CD4-positive, alpha-beta T cell treated with Interleukin-4 for 1 hour (primary cell): ENCODE measurements around the gene NAB2.

Source experiments
- DNase-seq, 2 donors: peaks; one replicate each; pipeline ENCODE4 v3.0.0-alpha.2; 2020 to 2022

Gene NAB2

DNA sequence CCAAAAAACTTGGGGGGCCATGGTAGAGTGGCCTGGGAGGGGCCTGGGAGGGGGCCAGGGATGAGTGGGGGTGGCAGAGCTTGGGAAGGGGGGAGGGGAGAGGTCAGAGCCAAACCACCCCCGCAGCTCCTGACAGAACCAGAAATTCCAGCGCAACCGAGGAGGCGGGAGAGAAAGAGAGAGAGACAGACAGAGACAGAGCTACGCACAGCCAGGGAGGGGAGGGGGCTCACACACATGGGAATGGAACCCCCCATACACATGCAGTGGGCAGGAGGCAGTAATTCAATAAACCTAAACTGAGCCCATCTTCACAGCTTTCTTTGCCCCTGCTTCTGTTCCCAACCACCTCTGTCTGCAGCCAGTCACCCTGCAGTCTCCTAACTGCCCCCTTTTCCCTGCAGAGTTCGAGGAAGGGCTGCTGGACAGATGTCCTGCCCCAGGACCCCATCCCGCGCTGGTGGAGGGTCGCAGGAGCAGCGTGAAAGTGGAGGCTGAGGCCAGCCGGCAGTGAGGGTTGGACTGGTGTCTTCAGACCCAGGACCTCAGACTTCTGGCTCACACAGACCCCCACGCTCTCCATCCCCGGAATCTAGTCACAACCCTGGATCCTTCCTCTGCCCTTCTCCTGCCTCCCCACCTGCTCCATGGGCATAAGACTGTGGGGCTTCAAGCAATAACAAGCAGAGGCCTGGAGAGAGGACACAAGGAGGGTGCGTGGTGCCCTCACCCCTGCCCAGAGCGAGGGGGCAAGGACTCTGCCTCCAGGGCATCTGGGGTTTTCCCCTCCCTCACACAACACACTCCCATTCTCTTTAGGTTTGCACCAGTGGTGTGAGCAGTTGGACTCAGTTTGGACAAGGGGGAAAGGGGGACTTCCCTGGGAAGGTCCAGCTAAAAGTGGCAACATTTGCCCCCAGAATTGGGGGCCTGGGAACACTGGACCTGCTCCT lies 5.6 kb downstream of the NAB2 start:
- no peak for DNase-seq

DNA sequence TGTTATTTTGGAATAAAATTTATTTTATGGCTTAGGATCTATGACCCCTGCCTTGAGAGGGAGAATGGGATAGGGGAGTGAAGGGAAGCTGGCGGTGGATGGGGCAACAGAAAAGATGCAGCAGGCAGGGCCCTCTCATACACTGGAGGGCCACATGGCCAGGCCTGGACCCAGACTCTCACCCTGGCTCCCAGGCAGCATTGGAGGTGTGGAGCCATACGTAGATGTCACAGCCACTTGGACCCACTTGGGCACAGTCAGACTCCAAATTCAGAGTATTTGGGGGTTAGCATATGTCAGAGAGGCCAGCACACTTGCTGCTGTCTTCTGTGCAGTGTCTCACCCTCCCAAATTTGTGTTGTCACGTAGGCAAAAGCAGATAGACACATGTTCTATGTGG lies 6.5 kb downstream of the NAB2 start:
- no peak for DNase-seq

DNA sequence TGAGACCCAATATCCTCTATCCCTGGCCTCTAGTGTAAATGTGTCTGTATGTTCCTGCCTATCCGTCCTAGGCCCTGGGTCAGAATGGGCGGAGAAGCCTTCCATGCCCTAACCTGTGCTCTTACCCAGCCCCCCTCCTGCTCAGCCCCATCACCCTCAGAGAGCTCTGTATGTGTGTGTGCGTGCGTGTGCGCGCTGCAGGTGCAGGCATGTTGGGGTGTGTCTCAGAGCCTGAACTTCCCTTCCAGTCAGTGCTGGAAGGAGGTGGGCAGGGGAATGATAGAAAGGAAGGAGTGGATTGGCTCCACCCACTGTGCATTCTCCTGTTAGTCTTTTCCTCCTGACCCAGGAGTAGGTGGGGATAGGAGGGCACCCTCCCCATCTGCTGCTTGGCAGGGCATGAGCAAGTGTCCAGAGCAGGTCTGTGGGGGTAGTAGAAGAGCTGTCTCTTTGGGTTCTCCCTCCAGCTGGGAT lies 7.2 kb downstream of the NAB2 start:
- no peak for DNase-seq

DNA sequence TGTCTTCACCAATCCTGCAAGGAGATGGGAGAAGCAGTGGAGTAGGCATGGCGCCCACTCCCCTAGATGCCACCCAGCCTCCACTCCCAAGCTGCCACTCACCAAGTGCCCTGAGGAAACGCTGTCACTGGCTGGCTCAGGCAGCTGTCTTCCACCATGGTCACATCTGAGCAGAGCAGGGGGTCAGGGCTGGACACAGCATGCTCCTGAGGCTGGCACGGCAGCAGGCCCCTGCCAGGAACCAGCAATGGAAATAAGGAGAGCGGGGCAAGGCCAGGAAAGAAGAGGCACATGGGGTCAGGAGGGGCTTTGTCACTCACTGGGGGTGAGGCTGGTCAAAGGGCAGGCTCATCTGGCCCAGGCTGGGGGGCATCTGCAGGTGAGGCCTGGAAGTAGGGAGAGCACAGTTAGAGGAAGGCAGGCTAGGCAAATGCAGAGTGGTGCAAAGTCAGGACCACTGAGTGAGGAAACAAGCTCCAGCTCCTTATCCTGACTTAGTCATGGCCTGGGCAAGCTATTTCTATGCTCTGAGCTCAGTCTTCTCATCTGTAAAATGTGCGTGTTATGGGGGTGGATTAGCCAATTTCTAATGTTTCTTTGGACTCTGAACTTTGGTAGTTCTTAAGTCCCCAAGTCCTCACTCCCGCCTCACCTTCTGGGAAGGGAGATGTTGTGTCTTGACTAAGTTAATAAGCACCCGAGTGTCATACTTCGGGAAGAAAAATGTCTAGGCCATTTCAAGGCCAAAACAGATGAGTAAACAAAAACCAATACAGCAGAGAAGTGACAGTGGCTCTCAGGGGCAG lies 8.0 kb downstream of the NAB2 start:
- DNase-seq, result no peak

DNA sequence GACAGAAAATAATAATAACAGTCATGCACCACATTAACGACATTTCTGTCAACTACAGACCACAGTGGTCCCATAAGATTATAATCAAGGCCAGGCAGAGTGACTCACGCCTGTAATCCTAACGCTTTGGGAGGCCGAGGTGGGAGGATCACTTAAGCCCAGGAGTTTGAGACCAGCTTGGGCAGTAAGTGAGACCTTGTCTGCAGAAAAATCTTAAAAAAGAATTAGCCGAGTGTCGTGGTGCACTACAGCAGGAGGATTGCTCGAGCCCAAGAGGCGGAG lies 8.6 kb downstream of the NAB2 start:
- no peak for DNase-seq

DNA sequence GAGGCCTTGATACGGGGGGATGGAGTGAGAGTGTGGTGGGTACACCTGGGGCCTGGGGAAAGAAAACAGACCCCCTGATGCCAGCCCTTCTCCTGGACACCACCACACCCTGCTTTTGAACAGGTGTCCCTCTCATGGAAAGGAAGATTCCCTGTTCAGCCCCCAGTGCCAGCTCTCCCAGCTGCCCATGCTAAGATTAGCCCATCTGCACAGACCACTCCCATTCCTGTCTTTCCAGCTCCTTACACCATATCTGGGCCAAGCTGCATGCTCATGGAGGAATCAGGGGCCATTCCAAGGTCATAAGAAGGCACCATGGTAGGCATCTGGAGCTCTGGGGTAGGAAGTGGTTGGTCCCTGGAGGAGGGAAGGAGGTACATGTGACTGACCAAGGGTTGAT lies 9.6 kb downstream of the NAB2 start:
- DNase-seq, result no peak

DNA sequence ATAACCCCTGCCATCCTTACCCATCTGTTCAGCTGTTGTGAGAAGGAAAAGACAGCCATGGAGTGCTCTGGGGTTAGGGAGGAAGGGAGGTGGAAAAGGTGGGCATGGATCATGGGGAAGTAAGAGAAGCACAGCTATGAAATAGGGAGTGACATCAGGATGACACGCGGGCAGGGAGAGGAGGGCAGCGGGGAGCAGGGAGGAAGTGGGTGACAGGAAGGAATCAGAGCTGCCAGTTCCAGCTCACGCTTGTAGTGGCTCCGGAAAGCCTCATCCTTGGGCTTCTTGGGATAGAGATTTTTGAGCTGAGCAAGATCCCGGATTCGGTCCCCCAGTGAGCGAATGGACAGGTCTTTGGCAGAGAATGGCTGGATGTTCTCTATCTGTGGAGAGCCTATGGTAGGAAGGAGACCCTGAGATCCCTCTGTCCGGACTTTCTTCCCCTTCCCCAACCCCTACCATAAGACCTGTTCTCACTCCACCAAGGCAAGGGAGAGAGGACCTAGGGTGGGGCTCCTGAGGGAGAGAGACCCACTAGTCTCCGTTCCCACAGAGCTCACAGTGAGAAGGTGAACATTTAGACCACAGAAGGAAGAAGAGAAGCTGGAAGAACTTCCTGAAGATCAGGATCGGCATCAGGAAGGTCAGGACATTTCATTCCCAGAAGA lies 10.3 kb downstream of the NAB2 start:
- DNase-seq, result no peak

DNA sequence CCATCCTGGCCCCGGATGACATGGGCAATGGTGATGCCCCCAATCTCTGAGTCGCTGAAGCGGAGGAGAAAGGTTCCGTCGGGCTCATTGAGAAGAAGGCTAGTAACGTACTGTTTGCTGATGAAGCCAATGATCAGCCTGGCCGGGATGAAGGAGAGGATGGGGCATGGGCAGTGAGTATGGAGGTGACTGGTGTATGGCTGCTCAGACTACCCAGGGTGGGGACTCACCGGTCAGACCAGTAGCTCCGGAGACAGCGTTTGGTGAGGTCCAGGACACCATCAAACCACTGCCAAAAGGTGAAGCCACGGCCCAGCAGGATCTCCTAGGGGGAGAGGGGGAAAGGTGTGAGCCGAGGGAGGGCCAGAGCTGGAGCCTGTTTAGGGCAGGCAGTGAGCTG lies 10.9 kb downstream of the NAB2 start:
- DNase-seq, result no peak

DNA sequence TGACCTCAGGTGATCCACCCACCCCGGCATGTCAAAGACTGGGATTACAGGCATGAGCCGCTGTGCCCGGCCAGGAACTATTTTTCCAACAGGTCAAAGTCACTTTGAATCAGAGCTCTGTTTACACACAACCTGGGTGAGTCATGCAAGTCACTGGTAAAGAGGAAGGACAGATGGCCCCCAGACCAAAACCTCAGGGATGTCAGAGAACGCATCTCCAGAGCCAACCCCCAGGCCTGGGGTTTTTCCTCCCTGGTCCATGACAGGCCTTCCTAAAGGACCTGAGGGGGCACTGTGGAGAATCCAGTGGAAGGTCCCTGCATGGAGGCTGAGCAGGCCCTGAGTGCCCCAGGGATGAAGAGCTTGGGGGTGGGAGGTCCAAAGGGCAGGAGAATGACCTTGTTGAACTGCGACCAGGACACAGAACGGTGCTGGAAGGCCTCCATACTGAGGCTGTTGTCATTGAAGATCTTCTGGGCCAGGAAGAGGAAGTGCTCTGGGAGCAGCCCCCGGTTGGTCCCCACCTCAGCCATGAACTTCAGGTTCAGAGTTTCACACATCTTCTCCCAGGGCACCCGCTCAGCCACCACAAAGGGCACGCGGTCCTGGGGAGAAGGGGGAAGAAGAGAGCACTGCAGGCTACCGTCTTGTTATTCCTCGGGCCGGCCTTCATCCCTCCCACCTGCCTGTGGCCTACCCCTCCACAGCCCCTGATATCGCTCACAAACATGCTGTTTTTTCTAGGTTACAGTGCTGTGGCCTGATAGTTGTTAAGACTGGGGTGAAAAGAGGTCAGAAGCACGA lies 13.2 kb downstream of the NAB2 start:
- no peak for DNase-seq

DNA sequence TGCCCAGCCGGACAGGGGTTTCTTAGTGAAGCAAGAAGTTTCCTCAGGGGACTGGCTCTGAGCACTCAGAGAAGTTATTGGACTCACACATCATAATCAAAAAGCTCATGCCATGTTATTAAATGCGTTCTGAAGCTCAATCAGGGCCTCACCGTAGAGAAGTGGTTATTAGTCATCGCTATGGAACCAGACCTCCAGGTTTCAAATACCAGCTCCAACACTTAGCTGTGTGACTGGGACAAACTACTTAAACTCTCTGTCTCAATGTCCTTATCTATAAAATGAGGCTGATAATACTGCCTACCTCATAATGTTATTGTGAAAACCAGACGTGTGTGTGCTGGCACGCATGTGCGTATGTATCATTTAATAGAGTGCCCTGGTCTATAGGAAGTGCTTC lies 14.9 kb downstream of the NAB2 start:
- DNase-seq, result no peak

DNA sequence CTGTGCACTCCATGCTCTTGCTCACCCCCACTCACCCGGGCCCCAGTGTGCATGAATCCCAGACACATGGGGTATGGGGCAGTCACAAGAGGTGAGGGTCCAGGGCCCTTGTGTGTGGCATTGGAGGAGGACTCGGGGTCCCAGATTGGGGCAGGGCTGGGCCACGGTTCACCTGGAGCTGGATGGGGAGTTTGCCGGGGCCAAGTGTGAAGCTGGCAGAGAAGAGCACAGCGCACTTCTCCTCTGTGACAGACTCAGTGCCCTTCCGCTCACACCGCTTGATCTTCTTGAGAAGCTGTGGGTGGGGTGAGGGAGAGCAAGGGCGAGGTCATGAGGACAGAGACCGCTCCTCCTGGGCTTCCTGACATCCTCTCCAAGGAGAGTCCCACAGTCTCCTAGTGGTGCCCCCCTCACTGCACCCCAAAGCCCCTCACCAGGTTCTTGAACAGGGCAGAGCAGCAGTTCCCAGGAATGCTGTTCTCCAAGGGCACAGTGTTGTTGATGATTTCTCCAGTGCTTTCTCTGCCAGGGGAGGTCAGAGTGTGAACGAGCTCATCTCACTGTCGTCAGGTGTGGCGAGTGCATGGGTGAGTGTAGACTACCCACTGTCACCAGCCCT lies 15.5 kb downstream of the NAB2 start:
- no peak for DNase-seq

DNA sequence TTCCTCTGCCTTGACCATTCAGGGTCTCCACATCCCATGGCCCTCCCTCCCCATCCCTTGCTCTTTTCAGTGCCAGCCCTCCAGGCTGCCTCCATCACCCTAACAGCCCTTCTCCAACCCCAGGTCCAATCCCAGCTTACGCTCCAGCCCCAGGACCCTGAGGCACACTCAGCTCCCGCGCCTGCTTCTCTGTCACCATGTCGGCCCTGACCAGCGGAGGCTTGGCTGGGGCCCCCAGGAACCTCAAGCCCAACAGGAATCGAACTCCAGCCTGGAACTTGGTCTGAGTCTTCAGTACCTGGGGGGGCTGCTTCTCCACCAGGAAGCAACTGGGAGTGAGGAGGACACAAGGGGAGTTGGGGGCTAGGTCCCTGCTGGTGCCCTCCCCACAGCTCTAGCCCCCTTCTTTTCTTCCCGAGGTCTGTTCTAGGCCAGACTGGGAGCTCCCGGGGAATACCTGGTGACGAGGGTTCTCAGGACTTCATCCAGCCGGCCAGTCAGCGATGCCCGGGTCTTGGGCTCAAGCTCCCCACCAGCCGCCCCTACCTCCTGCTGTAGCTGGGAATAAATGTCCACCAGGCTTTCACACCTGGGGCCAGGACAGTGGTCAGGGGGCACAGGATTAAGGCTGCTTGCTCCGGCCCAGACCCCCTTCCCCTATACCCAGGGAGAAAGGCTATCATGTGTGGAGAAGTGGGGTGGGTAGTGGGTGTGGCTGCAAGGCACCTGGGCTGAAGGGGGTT lies 16.3 kb downstream of the NAB2 start:
- DNase-seq, result no peak

DNA sequence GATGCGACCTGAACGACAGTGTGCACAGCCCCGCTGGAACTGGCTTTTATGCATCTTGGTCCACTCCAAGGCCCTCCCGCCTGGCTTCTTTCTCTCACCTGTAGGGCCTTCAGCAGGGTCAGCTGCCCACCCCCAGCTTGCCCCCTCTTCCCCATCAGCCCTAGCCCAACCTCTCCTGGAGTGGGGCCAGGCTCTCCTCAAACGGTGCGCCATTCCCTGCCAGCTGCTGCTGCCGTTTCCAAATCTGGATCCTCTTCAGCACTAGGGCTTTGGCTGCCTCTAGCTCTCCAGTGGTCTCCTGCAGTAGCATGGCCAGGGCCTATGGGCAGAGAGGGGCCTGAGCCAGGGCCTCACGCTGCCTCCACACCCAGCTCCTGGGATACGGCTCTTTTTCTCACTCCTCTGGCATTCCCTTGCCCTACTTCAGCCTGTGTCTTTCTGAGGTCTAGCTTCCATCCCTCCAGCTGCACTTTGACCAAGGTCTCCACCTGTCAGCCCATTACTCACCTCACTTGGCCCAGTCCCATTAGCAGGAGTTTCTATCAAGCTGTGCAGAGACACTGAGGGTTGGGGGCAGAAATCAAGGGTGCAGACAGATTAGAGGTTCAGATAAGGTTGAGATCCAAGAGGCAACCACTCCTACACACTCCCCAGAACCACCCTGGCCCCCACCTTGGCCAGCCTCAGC lies 17.3 kb downstream of the NAB2 start:
- DNase-seq, result no peak

DNA sequence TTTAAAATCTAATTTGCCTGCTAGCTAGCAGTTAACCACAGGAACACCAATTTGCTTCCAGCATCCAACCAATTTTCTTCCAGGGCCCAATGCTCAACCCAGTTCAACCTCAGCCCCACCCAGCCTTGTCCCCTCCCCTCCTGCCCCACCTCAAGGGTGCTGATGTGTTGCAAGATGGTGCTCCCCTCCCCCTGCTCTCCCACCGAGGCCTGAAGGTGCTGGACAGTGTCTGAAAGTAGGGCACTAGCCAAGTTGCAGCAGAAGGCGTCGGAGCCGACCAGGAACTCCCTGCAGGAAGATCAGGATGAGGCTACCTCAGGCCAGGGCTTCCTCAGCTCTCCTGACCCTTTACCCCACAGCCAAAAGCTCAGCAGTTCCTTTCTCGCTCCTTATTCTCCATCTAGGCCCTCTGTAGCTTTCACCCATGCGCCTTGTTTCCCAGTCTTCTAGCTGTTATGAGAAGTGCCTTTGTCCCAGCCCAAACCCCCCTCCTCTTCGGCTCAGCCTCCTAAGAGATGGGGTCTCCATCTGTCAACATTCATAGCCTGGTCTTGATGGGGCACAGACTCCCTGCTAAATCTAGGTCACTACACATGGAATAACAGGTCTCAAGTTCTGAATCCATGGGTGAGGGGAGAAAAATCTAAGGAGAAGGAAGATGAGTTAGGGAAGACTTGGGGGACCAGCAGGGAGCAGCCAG lies 18.7 kb downstream of the NAB2 start:
- no peak for DNase-seq

DNA sequence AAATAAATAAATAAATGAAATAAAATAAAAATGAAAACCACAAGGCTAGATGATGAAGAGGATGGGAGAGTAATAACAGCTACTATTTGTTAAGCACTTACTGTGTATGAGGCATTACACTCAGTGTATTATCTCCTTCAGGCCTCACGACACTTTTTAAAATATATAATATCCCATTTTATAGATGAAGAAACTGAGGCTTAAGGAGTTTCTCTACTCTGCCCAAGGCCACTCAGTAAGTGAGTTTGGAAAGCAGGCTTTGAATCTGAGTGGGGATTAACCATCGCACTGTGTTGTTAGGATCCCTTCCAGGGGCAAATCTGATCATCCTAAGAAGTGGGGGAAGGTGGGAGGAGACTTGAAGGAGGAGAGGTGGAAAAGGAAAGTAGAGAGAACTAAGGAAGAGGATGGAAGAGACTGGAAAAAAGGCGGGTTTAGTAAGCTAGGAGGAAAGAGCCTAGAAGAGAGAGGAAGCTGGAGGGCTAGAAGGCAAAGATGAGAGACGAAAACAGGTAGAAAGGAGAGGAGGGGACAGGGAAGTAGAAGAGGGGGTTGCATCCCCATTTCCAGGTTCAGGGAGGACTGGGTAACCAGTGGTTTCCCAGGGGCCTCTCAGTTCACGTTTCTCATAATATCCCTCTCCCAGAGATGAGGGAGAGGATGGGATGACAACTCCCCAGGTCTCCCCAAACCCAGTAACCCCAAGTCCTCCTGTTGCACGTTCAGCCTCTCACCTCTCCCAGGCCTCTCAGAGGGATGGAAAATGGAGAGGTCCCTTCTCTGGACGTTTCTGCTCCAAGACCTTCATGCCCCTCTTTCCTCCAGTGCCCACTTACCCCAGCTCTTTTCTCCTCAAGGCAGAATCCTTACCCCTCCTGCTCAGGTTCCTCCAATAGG lies 20.5 kb downstream of the NAB2 start:
- no peak for DNase-seq

DNA sequence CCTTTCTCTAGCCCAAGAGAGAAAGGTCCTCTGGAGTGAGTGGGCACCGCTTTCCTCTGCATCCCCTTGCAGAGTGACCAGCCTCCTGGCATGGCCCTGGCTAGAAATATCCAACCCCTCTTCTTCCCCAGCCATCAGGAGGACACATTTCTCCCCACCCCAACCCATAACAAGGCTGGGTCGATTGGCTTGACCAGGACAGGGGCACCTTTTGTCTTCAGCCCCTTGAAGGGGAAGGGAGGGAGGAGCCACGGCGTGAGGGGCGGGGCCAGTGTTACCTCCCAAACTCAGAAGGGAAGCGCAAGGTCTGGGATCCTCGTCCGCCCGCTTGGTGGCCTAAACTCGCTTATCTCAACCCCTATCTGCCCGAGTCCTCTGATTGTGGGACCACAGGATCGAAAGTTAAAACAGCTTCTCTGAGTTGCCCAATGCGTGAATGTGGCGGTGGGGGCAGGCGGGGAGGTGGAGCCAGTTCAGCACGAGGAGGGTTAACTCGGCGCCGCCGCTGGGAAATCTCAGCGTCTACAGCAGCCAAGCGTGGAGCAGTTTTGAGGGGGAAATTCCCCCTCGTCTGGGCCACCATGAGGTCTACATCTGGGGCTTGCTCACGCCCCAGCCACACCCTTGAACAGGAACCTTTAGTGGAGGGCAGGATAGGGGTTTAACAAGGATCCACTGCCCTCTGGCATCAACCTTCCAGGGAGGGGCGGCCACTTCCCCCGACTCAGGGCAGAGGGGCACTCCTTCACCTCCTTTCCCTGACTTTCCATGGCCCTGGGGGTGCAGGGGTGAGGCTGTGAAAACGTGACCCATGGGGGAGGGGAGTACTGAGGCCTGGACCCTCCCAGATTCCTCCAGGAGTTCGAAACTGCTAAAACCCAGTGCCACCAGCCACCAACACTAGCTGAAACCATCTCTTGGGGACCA lies 21.5 kb downstream of the NAB2 start:
- peak; percentile 84 for DNase-seq

DNA sequence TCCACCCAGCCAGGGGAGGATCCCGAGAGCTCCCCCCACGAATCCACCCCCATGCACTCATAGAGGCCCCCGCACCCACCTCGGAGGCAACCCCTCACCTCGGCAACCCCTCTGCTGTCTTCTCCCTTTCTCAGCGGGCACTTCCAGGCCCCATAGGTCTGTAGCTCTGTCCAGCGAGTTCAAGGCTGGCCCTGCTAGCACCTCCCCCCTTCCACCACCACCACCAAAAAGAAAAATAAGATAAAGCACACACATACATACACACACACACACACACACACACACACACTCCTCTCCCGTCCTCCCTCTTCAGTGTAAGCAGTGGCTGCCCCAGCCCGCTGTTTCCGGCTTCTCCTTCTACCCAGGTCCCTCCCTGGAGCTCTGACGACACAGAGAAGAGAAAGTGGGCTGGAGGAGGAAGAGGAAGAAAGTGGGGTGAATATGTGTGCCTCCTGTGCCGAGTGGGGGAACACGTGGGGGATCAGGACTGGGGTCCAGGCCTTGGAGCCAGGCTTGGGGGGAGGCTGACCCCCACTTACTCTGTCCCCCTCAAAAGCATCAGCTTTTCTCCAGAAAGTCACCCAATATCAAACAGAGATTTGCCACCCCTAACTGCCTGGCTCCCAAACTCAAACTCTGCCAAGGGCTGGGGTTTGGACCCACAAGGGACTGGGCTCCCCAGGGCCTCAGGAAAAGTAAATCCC lies 22.3 kb downstream of the NAB2 start, which contains the start of gene STAT6:
STAT6 (minus strand) TSS at position 332 of the 704 bp plus-strand sequence. CDS start 3,084 bp downstream, outside the sequence.
- DNase-seq, result peak; percentile 93
